HG03439 (cell line): Measurements from ENCODE around the gene BANP.
"Not testable (repeated sequence)": the region's sequence is repeated elsewhere in the genome, so short reads cannot be mapped to it uniquely, and the experiment has no call there.

Experiments
- ATAC-seq: cut with Tn5 transposase; IDR thresholded peaks from one replicate; pipeline ENCODE4 v1.9.1; 2021; ENCODE audit warnings: mild to moderate bottlenecking, moderate library complexity; ENCODE audit not compliant: unreplicated experiment

BANP gene

GRCh38 chr16:87990254-87990653 lies 39.0 kb downstream of the BANP start:
- ATAC-seq = not testable (repeated sequence)

- ATAC-seq = not testable (repeated sequence)
Measured at GRCh38 chr16:87992142-87992541, 40.9 kb downstream of the BANP start.

DNA sequence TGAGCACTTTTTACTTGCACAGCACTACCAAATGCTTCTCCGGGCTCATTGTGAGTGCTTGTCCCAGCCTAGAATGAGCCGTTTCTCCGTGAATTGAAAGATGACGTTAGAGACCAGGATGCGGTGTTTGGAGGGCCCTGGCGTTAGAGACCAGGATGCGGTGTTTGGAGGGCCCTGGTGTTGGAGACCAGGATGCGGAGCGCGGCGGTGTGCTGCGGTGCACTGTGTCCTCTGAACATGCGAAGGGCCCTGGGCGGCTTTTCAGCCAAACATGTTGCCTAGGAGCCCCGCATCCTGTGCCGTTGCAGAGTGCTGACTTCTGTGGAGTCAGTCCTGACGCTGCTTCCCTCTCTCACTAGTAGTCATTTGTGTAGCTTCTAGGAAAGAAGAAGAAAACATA lies 42.7 kb downstream of the BANP start:
- ATAC-seq = no peak

GRCh38 chr16:87995644-87996043 lies 44.4 kb downstream of the BANP start:
- no peak for ATAC-seq

DNA sequence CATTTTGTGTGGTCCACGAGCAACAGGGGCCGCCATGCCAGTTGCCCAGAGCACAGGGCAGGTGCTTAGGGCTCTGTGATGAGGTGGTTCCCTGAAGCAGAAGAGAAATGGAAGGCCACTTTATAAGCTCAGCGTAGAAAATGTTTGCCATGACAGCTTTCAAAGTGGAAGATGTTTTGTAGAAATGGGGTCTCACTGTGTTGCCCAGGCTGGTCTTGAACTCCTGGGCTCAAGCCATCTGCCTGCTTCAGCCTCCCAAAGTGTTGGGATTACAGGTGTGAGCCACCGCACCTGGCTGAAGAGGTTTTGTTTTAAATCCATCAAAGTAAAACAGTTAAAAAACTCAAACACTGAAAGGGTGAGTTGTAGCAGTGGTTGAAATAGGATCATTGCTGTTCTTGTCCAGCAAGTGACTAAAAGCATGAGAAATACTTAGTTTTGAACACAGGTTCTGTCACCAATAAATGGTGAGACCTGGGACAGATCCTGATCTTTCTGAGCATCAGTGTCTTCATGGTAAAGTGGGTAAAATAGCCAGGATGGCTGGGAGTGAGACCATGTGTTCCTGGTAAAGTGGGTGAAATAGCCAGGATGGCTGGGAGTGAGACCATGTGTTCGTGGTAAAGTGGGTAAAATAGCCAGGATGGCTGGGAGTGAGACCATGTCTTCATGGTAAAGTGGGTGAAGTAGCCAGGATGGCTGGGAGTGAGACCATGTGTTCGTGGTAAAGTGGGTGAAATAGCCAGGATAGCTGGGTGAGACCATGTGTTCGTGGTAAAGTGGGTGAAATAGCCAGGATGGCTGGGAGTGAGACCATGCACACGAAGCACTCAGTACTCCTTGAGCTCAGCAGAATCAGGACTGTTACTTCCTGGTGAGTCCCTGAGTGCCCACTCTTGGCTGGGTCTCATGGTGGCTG lies 46.0 kb downstream of the BANP start:
- ATAC-seq = no peak

DNA sequence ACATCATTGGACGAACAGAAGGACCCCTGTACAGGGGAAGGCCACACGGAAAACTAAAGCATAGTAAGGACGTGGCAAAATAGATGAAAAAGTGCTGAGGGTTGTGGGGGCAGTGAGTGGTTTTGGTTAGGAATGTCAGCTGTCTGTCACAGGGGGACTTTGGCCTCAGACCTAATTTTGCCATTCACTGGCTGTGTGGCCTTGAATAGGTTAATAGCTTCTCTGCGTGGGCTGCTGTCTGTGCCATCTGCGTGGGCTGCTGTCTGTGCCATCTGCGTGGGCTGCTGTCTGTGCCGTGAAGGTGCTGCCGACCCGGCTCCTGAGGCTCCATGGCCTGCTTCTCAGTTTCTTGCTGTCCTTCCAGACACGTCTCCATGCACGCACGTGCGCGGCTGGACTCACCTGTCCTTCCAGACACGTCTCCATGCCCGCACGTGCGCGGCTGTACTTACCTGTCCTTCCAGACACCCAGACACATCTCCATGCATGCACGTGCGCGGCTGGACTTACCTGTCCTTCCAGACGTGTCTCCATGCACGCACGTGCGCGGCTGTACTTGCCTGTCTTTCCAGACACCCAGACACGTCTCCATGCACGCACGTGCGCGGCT lies 47.1 kb downstream of the BANP start:
- ATAC-seq = not testable (repeated sequence)

DNA sequence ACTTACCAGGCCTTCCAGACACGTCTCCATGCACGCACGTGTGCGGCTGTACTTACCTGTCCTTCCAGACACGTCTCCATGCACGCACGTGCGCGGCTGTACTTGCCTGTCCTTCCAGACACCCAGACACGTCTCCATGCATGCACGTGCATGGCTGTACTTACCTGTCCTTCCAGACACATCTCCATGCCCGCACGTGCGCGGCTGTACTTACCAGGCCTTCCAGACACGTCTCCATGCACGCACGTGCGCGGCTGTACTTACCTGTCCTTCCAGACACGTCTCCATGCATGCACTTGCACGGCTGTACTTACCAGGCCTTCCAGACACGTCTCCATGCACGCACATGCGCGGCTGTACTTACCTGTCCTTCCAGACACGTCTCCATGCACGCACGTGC lies 47.8 kb downstream of the BANP start:
- not testable (repeated sequence) for ATAC-seq

GRCh38 chr16:88002211-88002610 lies 51.0 kb downstream of the BANP start:
- ATAC-seq = no peak

DNA sequence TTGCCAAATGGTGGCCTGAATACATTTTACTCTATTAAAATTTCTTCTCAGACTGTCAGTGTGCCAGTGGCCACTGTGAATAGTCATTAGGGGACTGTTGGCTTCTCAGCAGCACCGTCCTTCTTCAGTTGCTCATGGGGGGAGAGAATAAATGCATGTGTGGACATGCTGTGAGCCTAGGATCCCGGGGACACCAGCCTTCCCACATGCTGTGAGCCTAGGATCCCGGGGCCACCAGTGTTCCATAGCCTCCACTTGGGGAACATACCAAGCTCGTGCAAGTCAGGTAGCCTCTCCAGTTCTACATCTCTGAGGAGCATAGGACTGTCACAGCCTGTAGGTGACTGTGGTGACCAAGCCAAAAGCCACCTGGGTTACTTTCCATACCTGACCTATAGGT lies 51.5 kb downstream of the BANP start:
- no peak for ATAC-seq

DNA sequence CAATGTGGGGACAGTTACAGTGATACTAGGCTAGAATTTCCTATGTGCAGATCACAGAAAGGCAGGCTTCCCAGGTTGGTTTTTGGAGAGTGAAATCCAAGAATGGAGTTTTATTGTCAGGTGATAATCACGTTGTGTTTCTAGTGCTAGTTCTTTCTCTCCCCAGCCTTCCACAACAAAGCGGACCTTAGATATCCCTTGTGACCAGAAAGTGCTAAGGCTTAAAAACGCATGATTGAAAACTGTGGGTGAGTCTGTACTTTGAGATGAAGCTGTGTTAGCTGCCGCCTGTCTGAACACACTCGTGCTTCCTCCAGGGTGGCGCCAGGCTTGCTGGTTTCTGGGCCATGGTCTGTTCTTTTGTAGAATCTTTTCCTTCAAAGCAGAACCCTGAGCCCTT lies 52.1 kb downstream of the BANP start:
- no peak for ATAC-seq

GRCh38 chr16:88003736-88004135 lies 52.5 kb downstream of the BANP start:
- no peak for ATAC-seq

DNA sequence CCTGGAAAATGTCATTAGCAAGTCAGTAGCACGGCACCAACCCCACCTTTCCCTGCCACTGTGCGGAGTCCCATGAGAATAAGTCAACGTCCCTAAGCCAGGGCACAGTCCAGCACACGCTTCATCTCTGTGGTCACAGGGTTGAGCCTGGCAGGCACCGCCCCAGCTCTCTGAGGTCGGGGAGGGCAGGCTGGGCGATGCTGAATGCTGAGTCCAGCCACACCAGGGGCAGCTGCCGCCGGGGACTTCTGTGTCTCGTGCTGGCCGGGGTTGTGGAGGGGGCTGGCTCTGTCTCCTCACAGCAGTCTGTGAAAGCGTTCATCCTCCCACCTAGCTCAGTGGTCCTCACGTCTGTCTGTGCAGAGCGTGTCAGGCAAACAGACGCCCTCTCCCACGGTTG lies 53.2 kb downstream of the BANP start:
- ATAC-seq = no peak

DNA sequence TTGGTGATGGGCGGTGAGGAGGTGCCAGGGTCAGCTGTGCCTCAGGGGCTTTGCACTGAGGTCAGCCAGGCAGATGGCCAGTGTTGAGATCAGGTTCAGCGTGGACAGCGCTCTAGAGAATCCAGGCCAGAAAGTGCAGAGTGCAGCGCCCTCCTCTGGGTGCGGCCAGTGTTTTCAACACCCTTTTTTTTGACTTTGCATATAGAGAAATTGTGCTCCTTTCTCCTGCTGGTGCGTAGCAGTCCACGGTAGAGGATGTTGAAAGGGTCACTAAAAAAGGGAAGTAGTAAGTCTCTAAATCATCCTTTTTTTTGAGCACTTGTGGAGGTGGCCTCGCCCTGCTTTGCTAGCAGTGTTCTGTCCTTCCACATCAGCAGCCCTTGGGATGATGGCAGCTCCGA lies 53.9 kb downstream of the BANP start:
- ATAC-seq = no peak

DNA sequence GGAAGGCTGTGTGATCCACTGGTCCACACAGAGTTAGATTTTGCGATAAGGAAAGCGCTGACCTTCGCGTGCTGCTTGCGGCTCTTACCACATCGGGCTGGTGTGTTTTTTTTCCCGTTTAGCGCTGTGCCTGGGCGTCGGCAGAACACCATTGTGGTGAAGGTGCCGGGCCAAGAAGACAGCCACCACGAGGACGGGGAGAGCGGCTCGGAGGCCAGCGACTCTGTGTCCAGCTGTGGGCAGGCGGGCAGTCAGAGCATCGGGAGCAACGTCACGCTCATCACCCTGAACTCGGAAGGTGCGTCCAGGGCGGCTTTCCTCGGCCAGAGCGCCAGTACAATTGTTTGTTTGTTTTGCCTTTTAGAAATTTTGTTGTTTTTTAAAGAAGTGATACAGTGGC lies 54.7 kb downstream of the BANP start:
- no peak for ATAC-seq

DNA sequence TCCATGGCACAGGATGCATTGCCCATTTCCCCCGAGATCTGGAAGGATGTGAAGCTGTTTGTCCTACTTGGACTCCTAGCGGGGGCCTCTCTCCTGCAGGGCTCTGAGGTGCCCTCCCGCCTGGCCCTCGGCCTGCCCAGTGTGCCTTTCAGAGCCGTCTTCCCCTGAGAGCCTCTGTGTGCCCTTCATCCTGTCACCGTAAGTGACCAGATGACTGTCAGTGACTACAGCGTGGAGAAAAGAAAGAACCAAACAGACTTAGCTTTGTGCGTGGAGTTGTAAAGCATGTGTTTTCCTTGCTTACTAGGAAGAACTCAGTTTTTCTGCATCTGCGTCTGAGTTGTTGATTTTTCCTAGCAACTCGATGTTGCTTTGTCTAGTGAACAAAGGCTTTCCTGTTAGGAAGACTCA lies 56.1 kb downstream of the BANP start:
- no peak for ATAC-seq

DNA sequence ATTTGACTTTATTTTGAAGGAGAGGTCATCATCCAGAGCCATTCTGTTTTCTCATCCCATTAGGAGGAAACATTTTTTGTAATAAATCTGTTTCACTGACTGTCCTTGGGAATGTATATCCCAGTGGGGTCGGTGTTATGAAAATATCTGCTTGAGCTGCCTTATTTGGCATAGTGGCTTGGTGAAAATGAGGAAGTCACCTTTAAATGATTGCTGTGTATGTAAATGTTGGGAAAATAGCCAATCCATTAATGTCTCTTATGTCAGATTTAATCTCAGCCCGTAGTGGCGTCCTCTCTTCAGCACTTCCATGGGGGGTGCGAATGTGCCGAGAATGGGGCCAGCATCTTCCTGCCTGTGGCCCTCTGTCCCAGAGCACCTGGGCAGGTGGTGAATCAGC lies 57.6 kb downstream of the BANP start:
- no peak for ATAC-seq

GRCh38 chr16:88009563-88010342 lies 58.5 kb downstream of the BANP start:
- no peak for ATAC-seq

DNA sequence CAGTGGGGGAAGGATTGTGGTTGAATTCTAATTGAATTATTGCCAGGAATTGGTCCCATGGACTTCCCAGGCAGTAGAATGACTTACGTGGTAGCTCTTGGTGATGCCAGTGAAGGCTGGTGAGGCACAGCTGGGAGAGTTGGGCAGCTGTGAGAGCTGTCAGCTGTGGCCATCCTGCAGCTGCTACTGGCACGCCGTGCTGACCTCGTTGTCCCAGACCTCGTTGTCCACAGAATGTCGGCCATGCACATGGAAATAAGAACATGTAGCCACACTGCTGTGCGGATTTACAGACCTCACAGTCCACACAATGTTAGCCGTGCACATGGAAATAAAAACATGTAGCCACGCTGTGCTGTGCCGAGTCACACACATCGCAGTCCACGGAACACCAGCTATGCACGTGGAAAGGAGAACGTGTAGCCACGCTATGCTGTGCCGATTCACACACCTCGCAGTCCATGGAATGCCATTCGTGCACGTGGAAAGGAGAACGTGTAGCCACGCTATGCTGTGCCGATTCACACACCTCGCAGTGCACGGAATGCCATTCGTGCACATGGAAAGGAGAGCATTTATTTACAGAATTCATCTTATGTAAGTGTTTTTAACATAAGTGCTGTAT lies 59.2 kb downstream of the BANP start:
- no peak for ATAC-seq

DNA sequence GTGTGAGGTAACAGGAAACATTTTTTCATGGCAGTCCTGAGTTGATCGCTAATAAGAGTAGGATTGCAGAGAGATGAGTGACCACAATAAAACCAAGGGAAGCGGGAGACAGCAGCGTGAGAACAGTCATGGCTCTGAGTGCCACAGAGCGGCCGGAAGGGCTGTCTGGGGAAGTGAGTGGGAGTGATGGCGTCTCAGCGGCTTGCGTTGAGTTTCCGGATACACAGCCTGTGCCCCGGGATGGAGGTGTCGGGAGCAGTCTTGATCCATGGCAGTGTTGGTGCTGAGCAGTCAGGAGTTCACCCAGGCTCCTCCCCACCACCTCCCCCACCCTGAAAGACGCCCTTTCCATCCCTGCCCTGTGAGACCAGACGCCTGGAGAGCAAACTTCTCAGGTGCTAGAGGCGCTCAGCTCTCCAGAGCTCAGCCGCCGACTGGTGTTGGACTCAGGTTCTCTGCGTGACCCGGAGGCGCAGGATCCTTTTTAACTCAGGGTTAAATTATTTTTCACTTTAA lies 59.8 kb downstream of the BANP start:
- no peak for ATAC-seq

DNA sequence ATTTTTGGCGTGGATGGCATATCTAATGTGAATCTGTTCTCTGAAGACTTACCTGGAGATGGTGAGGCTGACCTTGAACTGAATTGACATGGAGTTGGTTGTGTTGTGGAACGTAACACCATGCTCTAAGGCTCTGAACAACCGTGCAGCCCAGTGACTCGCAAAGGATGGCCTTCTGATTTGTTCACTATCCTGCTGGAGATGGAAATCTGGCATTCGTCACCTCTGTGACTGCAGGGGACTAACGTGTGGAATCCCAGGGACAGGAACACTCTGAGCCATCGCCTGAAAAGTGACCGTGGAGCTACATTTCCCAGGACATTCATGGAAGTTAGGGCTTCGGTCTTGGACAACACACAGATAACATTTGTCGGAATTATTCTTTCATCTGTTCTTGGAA lies 61.1 kb downstream of the BANP start:
- no peak for ATAC-seq

- no peak for ATAC-seq
Measured at GRCh38 chr16:88013091-88013609, 61.9 kb downstream of the BANP start.
